GM12874 (cell line): ENCODE data around the gene CHMP5.

Experiments used
- CTCF ChIP-seq: IDR thresholded peaks from 2 replicates; pipeline ENCODE4 v1.5.1; 2011; ENCODE audit warnings: low read depth, mild to moderate bottlenecking, control low read depth, low read length, moderate library complexity; ENCODE audit not compliant: insufficient read depth

CHMP5 gene

GRCh38 chr9:33264473-33265177 lies at the start of gene CHMP5, which contains the start of gene BAG1:
CHMP5 (plus strand) TSS chr9:33265049; CDS start chr9:33265079, 30 bp downstream.
BAG1 (minus strand) TSS chr9:33264708.
- TF ChIP-seq CTCF, result peak; percentile 3; the same call in 1 of the 2 replicates

- no peak for TF ChIP-seq CTCF
Observed at GRCh38 chr9:33220681-33221567, 43.9 kb upstream of the CHMP5 start.

GRCh38 chr9:33221568-33221884 lies 43.3 kb upstream of the CHMP5 start:
- TF ChIP-seq CTCF, result no peak

GRCh38 chr9:33222031-33222430 lies 42.8 kb upstream of the CHMP5 start:
- no peak for TF ChIP-seq CTCF

- TF ChIP-seq CTCF, result peak; percentile 30
Observed at GRCh38 chr9:33223696-33224095, 41.2 kb upstream of the CHMP5 start.

- TF ChIP-seq CTCF, result peak; percentile 49
Observed at GRCh38 chr9:33225319-33226147, 39.3 kb upstream of the CHMP5 start.

- no peak for TF ChIP-seq CTCF
Observed at GRCh38 chr9:33227008-33227398, 37.8 kb upstream of the CHMP5 start.
